GM23248 (cell line): ENCODE data around the gene PLEKHJ1. TPM values are rescaled to one million over a fixed set of nuclear protein-coding genes. Genes with fewer than 3 reads are reported as not detected.

ENCODE experiments used
- DNase-seq: peaks from one replicate; pipeline ENCODE4 v3.0.0-alpha.2; 2015
- H2AFZ ChIP-seq: fragments of 200-600 bp; sonication (generic); 2 replicates; pipeline ENCODE4 v1.6.1; 2016; ENCODE audit warnings: antibody characterized with exemption
- H3F3A ChIP-seq: fragments of 200-600 bp; sonication (generic); 2 replicates; pipeline ENCODE4 v1.6.1; 2016; ENCODE audit warnings: mild to moderate bottlenecking, antibody characterized with exemption, mixed run types; ENCODE audit not compliant: insufficient read depth
- H3K27ac ChIP-seq: fragments of 200-600 bp; sonication (generic); 2 replicates; pipeline ENCODE4 v1.5.1; 2016; ENCODE audit warnings: mild to moderate bottlenecking
- H3K27me3 ChIP-seq: fragments of 200-600 bp; sonication (generic); replicated peaks from 2 replicates; pipeline ENCODE4 v1.6.1; 2016; ENCODE audit warnings: mild to moderate bottlenecking; ENCODE audit not compliant: insufficient read depth
- H3K36me3 ChIP-seq: fragments of 200-600 bp; sonication (generic); 2 replicates; pipeline ENCODE4 v1.6.1; 2016; ENCODE audit warnings: low read depth, mild to moderate bottlenecking
- H3K4me1 ChIP-seq: fragments of 200-600 bp; sonication (generic); 2 replicates; pipeline ENCODE4 v1.6.1; 2016; ENCODE audit warnings: mild to moderate bottlenecking; ENCODE audit not compliant: insufficient read depth
- H3K4me2 ChIP-seq: fragments of 200-600 bp; sonication (generic); one replicate; pipeline ENCODE4 v1.6.1; 2016; ENCODE audit warnings: mild to moderate bottlenecking; ENCODE audit not compliant: unreplicated experiment
- H3K4me3 ChIP-seq: fragments of 200-600 bp; sonication (generic); 2 replicates; pipeline ENCODE4 v1.5.1; 2016; ENCODE audit warnings: mild to moderate bottlenecking
- H3K79me2 ChIP-seq: fragments of 200-600 bp; sonication (generic); 2 replicates; pipeline ENCODE4 v1.6.1; 2016; ENCODE audit warnings: mild to moderate bottlenecking; ENCODE audit not compliant: insufficient read depth
- H3K9ac ChIP-seq: fragments of 200-600 bp; sonication (generic); 2 replicates; pipeline ENCODE4 v1.6.1; 2016; ENCODE audit warnings: mild to moderate bottlenecking
- H3K9me2 ChIP-seq: fragments of 200-600 bp; sonication (generic); 2 replicates; pipeline ENCODE4 v1.6.1; 2016; ENCODE audit warnings: mixed run types, mild to moderate bottlenecking, moderate library complexity; ENCODE audit not compliant: insufficient read depth
- H3K9me3 ChIP-seq: fragments of 200-600 bp; sonication (generic); one replicate; pipeline ENCODE4 v1.6.1; 2017; ENCODE audit warnings: low read depth
- H4K20me1 ChIP-seq: fragments of 200-600 bp; sonication (generic); 2 replicates; pipeline ENCODE4 v1.6.0; 2016; ENCODE audit not compliant: insufficient read depth
- EZH2 ChIP-seq: fragments of 200-600 bp; sonication (generic); IDR thresholded peaks from 2 replicates; pipeline ENCODE4 v1.6.1; 2018; ENCODE audit warnings: antibody characterized with exemption, mild to moderate bottlenecking; ENCODE audit not compliant: insufficient read depth, poor library complexity, severe bottlenecking
- EZH2phosphoT487 ChIP-seq: fragments of 200-600 bp; sonication (generic); IDR thresholded peaks from 2 replicates; pipeline ENCODE4 v1.6.1; 2018; ENCODE audit warnings: antibody characterized with exemption, moderate library complexity, mild to moderate bottlenecking, low read depth; ENCODE audit not compliant: insufficient read depth
- WGBS, 2 experiments: methylation state at CpG; one replicate each; pipeline ENCODE4 v1.1.6; 2015 to 2017; ENCODE audit warnings: low lambda C conversion rate in 2 of 2, low coverage in 1 of 2; ENCODE audit errors: missing lambda C conversion rate in 2 of 2; 5-methylcytosine and 5-hydroxymethylcytosine counted together
- in situ Hi-C: fragments of 300-500 bp; cut with MboI; formaldehyde crosslinking; loops from 2 replicates; pipeline ENCODE4 v1.15.0; 2020
- microRNA counts: library from miRNA; unstranded; fragments of <30 nt; microRNA quantifications from one replicate; lab custom pipeline; 2016
- microRNA-seq: library from miRNA; unstranded; fragments of <30 nt; microRNA quantifications from one replicate; pipeline ENCODE4, GENCODE V29; 2016; ENCODE audit warnings: borderline number of aligned reads
- polyA plus RNA-seq: library from polyadenylated mRNA; unstranded; fragments of >200 nt; fragmentation: Nextera tagmentation; extraction: Ambion mirVana; gene quantifications from 2 replicates; pipeline ENCODE4 v1.2.1, GENCODE V29; 2016
- small RNA-seq: library from RNA; depleted of rRNA; stranded (forward); fragments of <200 nt; gene quantifications from one replicate; pipeline ENCODE3, GENCODE V24; 2014; ENCODE audit warnings: low read depth, low replicate concordance
- total RNA-seq: library from RNA; depleted of rRNA; stranded (reverse); fragments of >200 nt; shearing (Covaris generic); gene quantifications from 2 replicates; pipeline ENCODE4 v1.2.3, GENCODE V29; 2014; rRNA removed

The PLEKHJ1 gene
- total and polyA plus RNA-seq, 2 experiments from 2014 or later, result 62.3 to 68.3 TPM

GRCh38 chr19:2184422-2184975 is 51.6 kb downstream of the PLEKHJ1 start:
- Histone ChIP-seq H3K9ac (no peak overlapping the region), H3K4me2 (no peak overlapping the region), H3K79me2 (peaks cover 76% of the 10 kb centered on the region), H3K36me3 (no peaks in the 10 kb centered on the region), H4K20me1 (no peaks in the 10 kb centered on the region), H3K4me3 (no peak overlapping the region), H2AFZ (no peak overlapping the region), H3K27ac (no peak overlapping the region), H3K4me1 (peaks cover 18% of the 10 kb centered on the region), H3K9me3 (no peaks in the 10 kb centered on the region), H3K27me3 (no peaks in the 10 kb centered on the region), H3F3A (peaks cover 30% of the 10 kb centered on the region), H3K9me2 (no peaks in the 10 kb centered on the region)
- in situ Hi-C loops, result no loop called here
- 89 to 90% methylated on average over 18 to 22 of the region's 22 CpGs for WGBS, 2 experiments
- TF ChIP-seq EZH2, result no peak
- TF ChIP-seq EZH2phosphoT487, result no peak
- no peak for DNase-seq

MicroRNAs within 50 kb of the gene (microRNA counts, 767-probe panel; counts per million panel counts)
- 447 counts per million, percentile 86 among the panel's probes with 10 or more counts for microRNA hsa-miR-1227 (lab: Ali Mortazavi, UCI)

Small RNAs within 50 kb of the gene (microRNA-seq; reads per million reads assigned to microRNA genes)
- gene MIR1227 (4.1 reads per million), gene MIR4321 (not detected)

Small RNAs within 50 kb of the gene (small RNA-seq; reads per million reads assigned to genes)
- not detected for gene MIR1227

Other genes with a start within 250 kb of the PLEKHJ1 start
- 69.5 and 72.0 TPM in 2 replicates for gene BTBD2, start 220.6 kb downstream of the PLEKHJ1 start, total RNA-seq
- 6.8 and 9.0 TPM in 2 replicates for gene BTBD2, start 220.6 kb downstream of the PLEKHJ1 start, polyA plus RNA-seq
- 78.6 and 83.2 TPM in 2 replicates for gene MKNK2, start 185.1 kb downstream of the PLEKHJ1 start, total RNA-seq
- gene MKNK2, start 185.1 kb downstream of the PLEKHJ1 start, polyA plus RNA-seq, result 28.9 and 37.6 TPM in 2 replicates
- gene MOB3A, start 140.0 kb downstream of the PLEKHJ1 start, total RNA-seq, result 38.7 and 53.1 TPM in 2 replicates
- gene MOB3A, start 140.0 kb downstream of the PLEKHJ1 start, polyA plus RNA-seq, result 53.7 and 57.0 TPM in 2 replicates
- 1.6 and 2.3 TPM in 2 replicates for gene IZUMO4, start 139.4 kb downstream of the PLEKHJ1 start, total RNA-seq
- gene IZUMO4, start 139.4 kb downstream of the PLEKHJ1 start, polyA plus RNA-seq, result 0.89 and 1.5 TPM in 2 replicates
- 95.4 and 97.6 TPM in 2 replicates for gene AP3D1, start 84.8 kb downstream of the PLEKHJ1 start, total RNA-seq
- 65.2 and 79.0 TPM in 2 replicates for gene AP3D1, start 84.8 kb downstream of the PLEKHJ1 start, polyA plus RNA-seq
- gene DOT1L, start 72.4 kb downstream of the PLEKHJ1 start, total RNA-seq, result 4.3 and 4.4 TPM in 2 replicates
- gene DOT1L, start 72.4 kb downstream of the PLEKHJ1 start, polyA plus RNA-seq, result 4.0 and 5.3 TPM in 2 replicates
- 20.9 and 26.7 TPM in 2 replicates for gene SF3A2, start 495 bp upstream of the PLEKHJ1 start, total RNA-seq
- 13.7 and 16.8 TPM in 2 replicates for gene SF3A2, start 495 bp upstream of the PLEKHJ1 start, polyA plus RNA-seq
- gene AMH, start 13.0 kb upstream of the PLEKHJ1 start, total RNA-seq, result not detected in 2 replicates
- gene AMH, start 13.0 kb upstream of the PLEKHJ1 start, polyA plus RNA-seq, result not detected in 2 replicates
- not detected in 2 replicates for gene JSRP1, start 20.1 kb upstream of the PLEKHJ1 start, total RNA-seq
- 0.41 TPM in 1 of 2 replicates, not detected in the other for gene JSRP1, start 20.1 kb upstream of the PLEKHJ1 start, polyA plus RNA-seq
- not detected in 2 replicates for gene PEAK3, start 45.8 kb upstream of the PLEKHJ1 start, total RNA-seq
- gene PEAK3, start 45.8 kb upstream of the PLEKHJ1 start, polyA plus RNA-seq, result 0.19 TPM in 1 of 2 replicates, not detected in the other
- gene LINGO3, start 71.8 kb upstream of the PLEKHJ1 start, total RNA-seq, result not detected in 2 replicates
- gene LINGO3, start 71.8 kb upstream of the PLEKHJ1 start, polyA plus RNA-seq, result not detected in 2 replicates
- gene LSM7, start 92.3 kb upstream of the PLEKHJ1 start, total RNA-seq, result 87.0 and 118 TPM in 2 replicates
- 91.4 and 102 TPM in 2 replicates for gene LSM7, start 92.3 kb upstream of the PLEKHJ1 start, polyA plus RNA-seq
- 43.0 and 61.0 TPM in 2 replicates for gene SPPL2B, start 92.4 kb upstream of the PLEKHJ1 start, total RNA-seq
- 38.6 and 38.9 TPM in 2 replicates for gene SPPL2B, start 92.4 kb upstream of the PLEKHJ1 start, polyA plus RNA-seq
- not detected in 2 replicates for gene TMPRSS9, start 123.9 kb upstream of the PLEKHJ1 start, total RNA-seq
- gene TMPRSS9, start 123.9 kb upstream of the PLEKHJ1 start, polyA plus RNA-seq, result 0.28 TPM in 1 of 2 replicates, not detected in the other
- 56.4 and 57.6 TPM in 2 replicates for gene TIMM13, start 191.3 kb upstream of the PLEKHJ1 start, total RNA-seq
- gene TIMM13, start 191.3 kb upstream of the PLEKHJ1 start, polyA plus RNA-seq, result 143 and 161 TPM in 2 replicates
- gene LMNB2, start 220.6 kb upstream of the PLEKHJ1 start, total RNA-seq, result 93.7 and 119 TPM in 2 replicates
- 25.2 and 25.9 TPM in 2 replicates for gene LMNB2, start 220.6 kb upstream of the PLEKHJ1 start, polyA plus RNA-seq
- gene GADD45B, start 239.8 kb upstream of the PLEKHJ1 start, total RNA-seq, result 89.7 TPM in 2 replicates
- gene GADD45B, start 239.8 kb upstream of the PLEKHJ1 start, polyA plus RNA-seq, result 95.0 and 96.1 TPM in 2 replicates